Mesothelial cell of epicardium (in vitro differentiated cells): ENCODE measurements around the gene KYNU. TPM values are rescaled to one million over a fixed set of nuclear protein-coding genes. Genes with fewer than 3 reads are reported as not detected.
"Not testable (repeated sequence)": the region's sequence is repeated elsewhere in the genome, so short reads cannot be mapped to it uniquely, and the experiment has no call there.

Experiments used
- DNase-seq, 2 experiments: peaks; one replicate each; pipeline ENCODE4 v3.0.0; 2021; ENCODE audit warnings: low spot score in 2 of 2; ENCODE audit not compliant: unreplicated experiment in 2 of 2
- H3K27ac Mint-ChIP-seq: 2 replicates; pipeline ENCODE4 v1.8.0; 2021; ENCODE audit warnings: mixed read lengths
- H3K27me3 Mint-ChIP-seq: 2 replicates; pipeline ENCODE4 v1.8.0; 2021; ENCODE audit warnings: low read depth, mixed read lengths
- H3K36me3 Mint-ChIP-seq: 2 replicates; pipeline ENCODE4 v1.8.0; 2021; ENCODE audit warnings: mixed read lengths
- H3K4me1 Mint-ChIP-seq: 2 replicates; pipeline ENCODE4 v1.8.0; 2021; ENCODE audit warnings: mixed read lengths
- H3K4me3 Mint-ChIP-seq: 2 replicates; pipeline ENCODE4 v1.8.0; 2021; ENCODE audit warnings: mild to moderate bottlenecking, moderate library complexity, mixed read lengths
- H3K9me3 Mint-ChIP-seq: 2 replicates; pipeline ENCODE4 v1.8.0; 2021; ENCODE audit warnings: mixed read lengths
- CTCF ChIP-seq: fragments of 200-600 bp; sonication (generic); IDR thresholded peaks from one replicate; pipeline ENCODE4 v1.5.0; 2021; ENCODE audit warnings: antibody characterized with exemption; ENCODE audit not compliant: unreplicated experiment
- total RNA-seq: library from RNA; stranded (reverse); gene quantifications from 3 replicates; pipeline ENCODE4 v1.2.1, GENCODE V29; 2021

The KYNU gene
- total RNA-seq, 1 donor from 2014 or later, result 0.09 TPM

- H3K4me1 Mint-ChIP-seq, result no peaks in the 10 kb centered on the region
- no peak for DNase-seq
- no peak overlapping the region for H3K4me3 Mint-ChIP-seq
- no peaks in the 10 kb centered on the region for H3K36me3 Mint-ChIP-seq
- no peak for TF ChIP-seq CTCF
- H3K27me3 Mint-ChIP-seq, result no peaks in the 10 kb centered on the region
- H3K9me3 Mint-ChIP-seq, result no peaks in the 10 kb centered on the region
- no peak overlapping the region for H3K27ac Mint-ChIP-seq
Measured at GRCh38 chr2:142858961-142859360, 18.5 kb upstream of the KYNU start.

- Mint-ChIP-seq H3K4me3 (no peak overlapping the region), H3K4me1 (no peaks in the 10 kb centered on the region), H3K27me3 (no peaks in the 10 kb centered on the region), H3K27ac (no peak overlapping the region), H3K9me3 (no peaks in the 10 kb centered on the region), H3K36me3 (no peaks in the 10 kb centered on the region)
- DNase-seq, result no peak
- no peak for TF ChIP-seq CTCF
Measured at GRCh38 chr2:142862299-142862698, 15.2 kb upstream of the KYNU start.

- Mint-ChIP-seq H3K9me3 (no peaks in the 10 kb centered on the region), H3K27ac (no peak overlapping the region), H3K4me3 (no peak overlapping the region), H3K36me3 (no peaks in the 10 kb centered on the region), H3K4me1 (no peaks in the 10 kb centered on the region), H3K27me3 (no peaks in the 10 kb centered on the region)
- no peak for DNase-seq
- TF ChIP-seq CTCF, result no peak
Measured at GRCh38 chr2:142862847-142863246, 14.6 kb upstream of the KYNU start.

GRCh38 chr2:142863485-142863961 is 13.9 kb upstream of the KYNU start:
- DNase-seq, result no peak
- H3K4me1 Mint-ChIP-seq, result no peaks in the 10 kb centered on the region

GRCh38 chr2:142864605-142865004 is 12.9 kb upstream of the KYNU start:
- not testable (repeated sequence) for DNase-seq, H3K36me3 Mint-ChIP-seq, H3K27me3 Mint-ChIP-seq, H3K27ac Mint-ChIP-seq, H3K9me3 Mint-ChIP-seq, H3K4me1 Mint-ChIP-seq, H3K4me3 Mint-ChIP-seq

More at GRCh38 chr2:142863485-142863961, 13.9 kb upstream of the KYNU start:
- no peak overlapping the region for H3K4me3 Mint-ChIP-seq
- no peaks in the 10 kb centered on the region for H3K36me3 Mint-ChIP-seq
- TF ChIP-seq CTCF, result no peak
- no peak overlapping the region for H3K27ac Mint-ChIP-seq
- peaks cover under 1% of the 10 kb centered on the region for H3K9me3 Mint-ChIP-seq
- no peaks in the 10 kb centered on the region for H3K27me3 Mint-ChIP-seq

- H3K36me3 Mint-ChIP-seq, result no peaks in the 10 kb centered on the region
- no peak for DNase-seq
- no peak for TF ChIP-seq CTCF
- no peaks in the 10 kb centered on the region for H3K27me3 Mint-ChIP-seq
- H3K4me1 Mint-ChIP-seq, result no peaks in the 10 kb centered on the region
- H3K9me3 Mint-ChIP-seq, result peaks cover 4% of the 10 kb centered on the region
- H3K4me3 Mint-ChIP-seq, result no peak overlapping the region
- H3K27ac Mint-ChIP-seq, result no peak overlapping the region
Measured at GRCh38 chr2:142865924-142866323, 11.5 kb upstream of the KYNU start.
